HG03103 (cell line): Measurements from ENCODE around the gene MMP7.
A peak's percentile ranks its signal among the peaks of the same experiment; 100 is the strongest.

Experiments used
- ATAC-seq: cut with Tn5 transposase; IDR thresholded peaks from one replicate; pipeline ENCODE4 v1.9.1; 2021; ENCODE audit warnings: low read depth; ENCODE audit not compliant: unreplicated experiment

MMP7 gene

GRCh38 chr11:102497061-102497460, 33.5 kb downstream of the MMP7 start:
- ATAC-seq: no peak

DNA sequence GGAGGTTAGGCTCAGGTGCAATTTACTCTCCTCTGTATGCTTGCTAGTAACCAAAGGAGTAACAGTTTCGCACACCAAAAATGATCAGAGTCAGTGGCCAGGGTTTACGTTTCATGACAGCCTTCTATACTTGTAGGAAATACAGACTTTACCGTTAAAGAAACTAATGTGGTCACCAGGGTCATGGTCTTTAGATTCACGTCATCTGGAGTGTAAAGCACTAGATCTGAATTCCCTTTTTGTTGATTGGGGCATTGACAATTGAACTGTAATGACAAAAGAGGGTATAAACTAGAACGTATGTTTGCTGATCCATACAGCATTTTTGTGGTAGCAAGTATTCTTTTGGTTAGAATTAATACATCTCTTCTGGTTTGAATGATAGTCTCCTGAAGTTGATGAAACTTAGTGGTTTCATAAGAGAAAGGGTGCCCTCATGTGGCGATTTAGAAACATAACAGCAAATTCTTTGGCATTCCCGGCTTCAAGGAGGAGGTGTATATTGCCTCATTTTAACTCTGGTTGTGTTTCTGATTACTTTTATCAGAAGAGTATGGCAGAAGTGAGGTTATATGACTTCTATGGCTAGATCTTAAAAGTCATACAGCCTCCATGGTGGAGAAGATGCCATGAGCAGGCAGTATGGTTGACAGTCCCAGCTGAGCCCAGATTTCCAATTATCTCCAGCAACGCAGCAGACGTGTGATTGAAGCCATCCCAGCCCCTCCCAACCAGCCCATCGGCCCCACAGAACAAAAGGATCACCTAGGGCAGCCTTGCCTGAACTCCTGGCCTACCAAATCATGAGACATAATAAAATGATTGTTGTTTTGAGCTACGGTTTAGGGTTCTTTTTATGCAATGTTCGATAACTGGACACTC, 35.1 kb downstream of the MMP7 start:
- peak; percentile 91 for ATAC-seq

- no peak for ATAC-seq
These were observed 36.3 kb downstream of the MMP7 start for GRCh38 chr11:102494216-102494615.

DNA sequence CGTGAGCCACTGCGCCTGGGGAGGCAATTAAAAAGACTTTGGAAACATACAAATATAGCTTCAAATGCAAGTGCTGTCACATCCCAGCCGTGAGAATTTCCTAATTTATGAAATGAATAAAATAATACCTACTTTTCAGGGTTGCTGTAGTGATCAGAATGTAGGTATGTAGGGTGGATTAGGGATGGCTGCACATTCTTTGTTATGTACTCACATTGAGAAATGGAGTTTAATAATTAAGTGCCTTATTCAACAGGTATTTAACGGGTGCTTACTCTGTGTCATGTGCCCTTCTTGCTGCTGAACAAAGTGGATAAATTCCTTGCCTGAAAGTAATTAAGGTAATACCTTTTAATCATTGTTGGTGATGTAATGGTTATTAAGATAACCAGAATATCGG, 37.0 kb downstream of the MMP7 start:
- ATAC-seq: no peak

DNA sequence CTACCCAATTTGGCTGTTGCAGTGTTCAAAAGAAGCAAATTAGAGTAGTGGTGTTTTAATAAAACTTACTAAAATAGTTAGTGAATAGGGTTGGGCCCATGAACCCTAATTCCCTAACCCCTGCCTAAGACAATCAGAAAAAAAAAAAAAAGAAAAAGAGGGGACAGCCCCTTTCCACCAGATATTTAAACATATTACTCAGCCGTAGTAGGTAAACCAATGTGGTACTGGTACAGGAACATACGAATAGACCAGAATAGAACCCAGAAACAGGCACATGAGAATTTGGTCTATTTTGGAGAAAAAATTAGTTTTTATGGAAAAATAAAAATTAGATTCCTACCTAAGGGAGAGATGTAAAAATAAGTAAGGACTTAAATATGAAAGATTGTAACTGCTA, 38.6 kb downstream of the MMP7 start:
- no peak for ATAC-seq

- ATAC-seq: no peak
These were observed 41.1 kb downstream of the MMP7 start for GRCh38 chr11:102489186-102490145.

- peak; percentile 72 for ATAC-seq
These were observed 42.3 kb downstream of the MMP7 start for GRCh38 chr11:102488208-102488607.

DNA sequence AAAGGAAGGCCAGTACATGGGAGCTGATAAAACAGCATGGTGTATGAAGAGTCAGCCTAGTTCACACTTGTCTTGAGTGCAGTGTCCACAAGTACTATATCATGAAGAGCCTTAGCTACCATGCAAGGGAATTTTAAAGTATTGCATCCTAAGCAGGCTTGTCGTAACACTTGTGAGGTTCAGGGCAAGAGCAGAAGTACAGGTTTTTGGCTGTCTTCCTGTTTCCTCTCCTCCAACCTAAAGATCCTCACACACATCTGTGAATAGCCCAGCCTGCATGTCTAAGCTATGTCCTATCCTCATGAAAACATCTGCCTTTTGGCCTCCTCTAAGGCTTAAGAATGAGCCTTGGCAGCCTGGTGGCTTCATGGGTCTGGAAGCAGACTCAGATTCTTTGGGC, 43.3 kb downstream of the MMP7 start:
- ATAC-seq: no peak

DNA sequence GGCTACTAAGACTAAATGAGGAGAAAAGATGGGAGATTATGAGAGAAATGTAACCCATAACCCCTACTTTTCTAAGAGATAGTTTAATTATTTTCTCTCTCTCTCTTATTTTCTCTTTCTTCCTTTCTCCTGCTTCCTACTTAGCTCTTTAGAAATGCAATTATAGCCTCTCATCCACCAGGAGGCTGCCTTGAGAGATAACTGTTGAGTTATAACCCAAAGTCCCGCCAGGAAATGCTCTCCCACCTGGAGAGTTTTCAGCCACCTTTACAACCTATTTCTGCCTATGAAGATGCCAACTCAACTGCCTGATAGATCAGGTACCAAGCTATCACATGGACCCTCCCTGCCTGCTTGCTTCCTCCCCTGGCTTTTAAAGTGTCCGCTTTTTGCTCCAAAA, 44.0 kb downstream of the MMP7 start:
- no peak for ATAC-seq

- no peak for ATAC-seq
These were observed 45.3 kb downstream of the MMP7 start for GRCh38 chr11:102485095-102485722.

GRCh38 chr11:102482433-102482832, 48.1 kb downstream of the MMP7 start:
- no peak for ATAC-seq

- ATAC-seq: no peak
These were observed 50.8 kb downstream of the MMP7 start for GRCh38 chr11:102479733-102480132.

DNA sequence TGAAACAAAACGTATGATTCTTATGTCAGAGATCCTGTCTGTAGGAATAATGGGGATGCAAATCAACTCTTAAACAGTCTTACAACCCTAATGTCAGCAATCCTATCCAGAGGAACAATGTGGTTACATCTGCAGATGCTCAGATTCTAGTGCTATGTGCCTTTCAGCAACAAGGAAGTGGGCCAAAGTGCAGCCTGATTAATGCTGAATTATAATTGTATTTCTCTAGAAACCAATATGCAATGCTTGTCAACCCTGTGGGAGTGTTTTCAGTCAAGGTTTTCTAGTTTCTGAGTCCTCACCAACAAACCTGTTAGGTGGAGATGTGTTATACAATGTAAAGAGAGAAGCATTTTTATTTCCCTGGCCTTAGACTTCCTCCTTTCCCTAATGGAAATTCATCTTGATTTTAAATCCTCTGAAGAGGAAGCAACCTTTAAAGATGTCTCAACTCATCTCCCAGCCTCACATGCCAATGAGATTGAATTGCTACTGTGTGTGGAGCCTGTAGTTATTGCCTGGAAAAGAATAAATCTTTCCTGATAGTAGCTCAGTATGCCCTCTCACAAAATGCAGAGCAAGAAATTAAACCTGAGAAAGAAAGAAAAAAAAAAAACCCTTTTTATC, 51.8 kb downstream of the MMP7 start:
- ATAC-seq: no peak

DNA sequence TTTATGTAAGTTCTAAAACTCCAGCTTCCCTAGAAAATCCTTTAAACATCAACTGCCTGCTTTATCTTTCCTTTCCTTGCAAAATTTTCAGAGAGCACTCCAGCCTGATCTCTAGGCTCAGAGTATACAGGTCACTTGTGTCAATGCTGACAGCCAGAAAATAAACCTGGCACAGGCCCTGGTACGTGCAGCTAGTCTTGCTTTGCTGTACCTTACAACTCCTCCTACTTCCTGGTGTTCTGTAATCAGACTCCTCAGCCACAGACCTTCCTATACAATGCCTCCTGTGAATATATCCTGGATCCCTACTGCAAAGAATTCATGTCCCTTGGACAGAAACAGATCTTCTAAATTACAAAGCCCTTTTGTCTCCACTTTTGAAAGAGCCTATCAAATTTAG, 53.7 kb downstream of the MMP7 start:
- no peak for ATAC-seq

DNA sequence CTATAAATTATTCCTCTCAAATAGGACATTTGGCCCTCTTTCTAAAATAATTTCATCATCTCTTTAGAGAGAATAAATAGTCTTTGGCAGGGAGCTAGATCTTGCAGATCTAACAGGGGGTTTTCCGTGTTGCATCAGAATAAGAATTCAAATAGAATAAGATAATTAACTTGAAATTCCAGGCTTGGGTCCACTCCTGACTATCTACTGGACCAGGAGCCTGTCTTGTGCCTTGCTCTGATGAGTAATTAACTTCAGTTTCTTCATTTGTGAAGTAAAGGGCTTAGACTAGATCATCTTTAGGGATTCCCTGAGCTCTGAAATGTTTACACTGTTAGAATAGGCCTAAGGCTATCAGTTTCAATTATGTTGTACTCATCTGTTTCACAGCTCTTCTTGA, 54.5 kb downstream of the MMP7 start:
- no peak for ATAC-seq

DNA sequence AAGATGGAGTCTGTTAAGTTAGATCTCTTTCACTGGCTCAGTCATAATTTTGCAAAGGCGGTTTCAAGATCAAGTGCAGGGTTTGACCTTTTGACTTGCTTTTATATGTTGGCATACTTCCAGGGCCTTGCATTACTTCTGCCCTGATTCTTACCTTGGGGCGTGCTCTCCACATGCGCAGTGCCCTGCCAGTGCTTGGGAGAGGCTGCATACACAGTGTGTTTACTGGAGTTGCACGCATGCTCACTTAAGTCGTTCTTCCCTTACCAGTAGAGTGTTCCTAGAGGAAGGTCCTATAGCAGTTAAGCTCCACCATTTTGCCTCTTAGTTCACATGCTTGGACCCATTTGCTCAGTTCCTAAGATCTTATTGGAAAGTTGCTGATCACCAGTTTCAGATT, 57.0 kb downstream of the MMP7 start:
- no peak for ATAC-seq

GRCh38 chr11:102472127-102472526, 58.4 kb downstream of the MMP7 start:
- ATAC-seq: no peak

DNA sequence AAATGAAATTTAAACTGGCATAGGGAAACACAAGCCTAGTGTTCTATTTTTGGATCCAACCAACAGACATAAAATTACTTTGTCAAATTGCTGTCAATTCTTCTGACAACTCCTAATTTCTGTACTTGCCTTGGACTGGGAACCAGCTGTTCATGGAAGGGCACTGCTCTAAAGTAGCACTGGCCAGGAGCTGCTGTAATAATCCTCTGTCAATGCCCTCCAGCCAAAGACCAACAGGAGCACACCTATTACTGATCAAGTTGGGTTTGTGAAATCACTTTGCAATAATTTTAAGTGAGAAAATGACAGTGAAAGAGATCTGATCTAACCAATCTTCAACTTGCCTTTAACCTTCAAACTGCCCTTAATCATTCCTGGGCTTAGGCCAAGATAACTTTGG, 59.1 kb downstream of the MMP7 start:
- no peak for ATAC-seq
